Measurements from ENCODE around the gene NDUFV2.
A peak's percentile ranks its signal among the peaks of the same experiment; 100 is the strongest.
"Not testable (repeated sequence)": the region's sequence is repeated elsewhere in the genome, so short reads cannot be mapped to it uniquely, and the experiment has no call there.

The NDUFV2 gene

DNA sequence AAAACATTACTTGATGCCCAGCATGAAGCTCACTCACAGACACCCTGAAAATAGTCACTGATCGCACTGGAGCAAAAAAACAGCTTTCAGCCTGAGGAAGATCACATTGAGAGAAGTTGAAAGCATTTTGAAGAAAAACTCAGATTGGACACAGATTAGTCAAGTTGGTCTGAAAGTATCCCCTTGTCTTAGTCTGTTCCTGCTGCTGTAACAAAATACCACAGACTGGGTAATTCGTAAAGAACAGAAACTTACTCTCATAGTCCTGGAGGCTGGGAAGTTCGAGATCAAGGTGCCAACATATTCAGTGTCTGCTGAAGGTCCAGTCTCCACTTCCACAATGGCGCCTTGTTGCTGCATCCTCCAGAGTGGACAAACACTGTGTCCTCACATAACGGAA lies 14.2 kb upstream of the NDUFV2 start:
- no peak for TF ChIP-seq CTCF (IDR thresholded peaks at IDR 0.05; ENCODE audit: insufficient read depth, low read depth, low read length, missing control alignments)
- H3K4me3 ChIP-seq (ENCODE audit: low read length): no peak overlapping the region
- no peak for DNase-seq (ENCODE audit: low read depth)

- not testable (repeated sequence) for H3K4me3 ChIP-seq (ENCODE audit: low read length); DNase-seq (ENCODE audit: low read depth)
Observed at GRCh38 chr18:9088727-9089126, 13.8 kb upstream of the NDUFV2 start.

- no peak overlapping the region for H3K4me3 ChIP-seq (ENCODE audit: low read length)
- no peak for DNase-seq (ENCODE audit: low read depth)
- no peak for TF ChIP-seq CTCF (IDR thresholded peaks at IDR 0.05; ENCODE audit: insufficient read depth, low read depth, low read length, missing control alignments)
Observed at GRCh38 chr18:9090578-9090977, 11.9 kb upstream of the NDUFV2 start.

GRCh38 chr18:9091066-9091476 lies 11.4 kb upstream of the NDUFV2 start:
- H3K4me3 ChIP-seq (ENCODE audit: low read length): no peak overlapping the region
- DNase-seq (ENCODE audit: low read depth): no peak
- TF ChIP-seq CTCF (IDR thresholded peaks at IDR 0.05; ENCODE audit: insufficient read depth, low read depth, low read length, missing control alignments): no peak

GRCh38 chr18:9092665-9093064 lies 9.8 kb upstream of the NDUFV2 start:
- no peak for TF ChIP-seq CTCF (IDR thresholded peaks at IDR 0.05; ENCODE audit: insufficient read depth, low read depth, low read length, missing control alignments)
- H3K4me3 ChIP-seq (ENCODE audit: low read length): no peak overlapping the region
- DNase-seq (ENCODE audit: low read depth): no peak

GRCh38 chr18:9093109-9093508 lies 9.4 kb upstream of the NDUFV2 start:
- H3K4me3 ChIP-seq (ENCODE audit: low read length); DNase-seq (ENCODE audit: low read depth): not testable (repeated sequence)

DNA sequence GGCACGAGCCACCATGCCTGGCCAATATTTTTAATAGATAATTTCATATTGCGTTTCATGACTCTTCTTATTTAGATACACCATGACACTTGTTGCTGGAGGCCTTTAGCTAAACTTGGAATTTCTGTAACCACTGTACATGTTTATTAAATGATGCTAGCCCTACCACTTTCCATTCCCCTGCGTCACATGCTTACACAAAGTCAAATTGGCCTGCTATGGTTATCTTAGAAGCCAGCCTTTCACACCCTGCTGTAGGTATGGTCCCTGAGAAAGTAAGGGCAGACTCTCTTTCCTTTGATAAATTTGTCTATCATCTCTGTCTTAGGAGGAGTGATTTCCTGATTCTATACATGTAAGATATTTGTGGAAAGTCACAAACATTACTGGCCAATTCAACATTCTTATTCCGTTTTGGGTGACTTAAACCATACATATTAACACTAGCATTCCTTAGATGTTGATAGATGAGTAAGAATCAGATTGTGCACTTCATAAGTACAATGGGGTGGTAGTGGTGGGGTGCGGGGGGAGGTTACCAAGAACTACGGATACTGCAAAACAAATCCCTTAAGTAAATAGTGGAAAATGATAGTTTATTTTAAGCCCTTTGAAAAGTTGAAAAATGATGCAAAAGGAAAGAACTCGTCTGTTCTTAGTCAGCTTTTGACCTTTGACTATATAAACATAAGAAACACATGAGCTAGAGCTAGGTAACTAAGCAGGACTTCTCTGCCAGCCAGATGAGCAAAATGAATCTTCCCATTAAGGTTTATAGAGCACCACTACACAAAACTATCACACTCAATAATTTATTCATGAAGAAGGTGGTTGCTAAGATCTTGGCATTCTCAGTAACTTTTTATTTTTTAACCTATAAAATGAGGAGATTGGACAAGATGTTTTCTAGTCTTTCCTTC lies 7.9 kb upstream of the NDUFV2 start:
- DNase-seq (ENCODE audit: low read depth): peak; percentile 57
- no peak for TF ChIP-seq CTCF (IDR thresholded peaks at IDR 0.05; ENCODE audit: insufficient read depth, low read depth, low read length, missing control alignments)
- H3K4me3 ChIP-seq (ENCODE audit: low read length): no peak overlapping the region

DNA sequence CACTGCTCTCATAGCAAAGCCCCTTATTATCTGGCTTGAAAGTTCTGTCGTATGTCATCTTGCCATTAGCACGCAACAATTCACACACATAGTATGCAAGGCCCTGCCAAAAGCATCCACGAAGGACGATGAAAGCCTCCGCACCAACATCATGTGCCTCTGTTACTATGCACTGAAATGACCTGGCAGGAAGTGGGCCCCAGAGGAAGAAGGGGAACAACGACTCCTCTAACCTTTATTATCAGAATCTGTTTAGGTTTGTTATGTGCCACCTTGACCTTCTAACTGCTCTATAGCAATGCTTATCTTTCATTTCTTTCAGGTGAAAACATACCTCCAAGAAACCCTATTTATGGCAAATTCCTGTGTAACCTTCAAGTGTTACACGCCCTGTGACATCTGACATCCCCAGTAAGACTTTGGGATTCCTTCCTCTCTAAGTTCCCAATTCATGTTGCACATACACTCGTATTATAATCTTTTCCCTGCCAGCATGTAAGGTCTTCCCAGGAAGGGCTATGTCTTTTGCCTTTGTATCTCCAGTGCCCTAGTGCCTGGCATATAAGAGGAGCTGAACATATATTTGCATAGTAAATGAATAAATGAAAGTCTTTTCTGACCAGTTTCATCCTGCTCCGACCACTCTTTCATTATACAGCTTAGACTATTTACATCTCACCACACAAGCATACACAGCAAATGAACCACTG lies 7.0 kb upstream of the NDUFV2 start:
- H3K4me3 ChIP-seq (ENCODE audit: low read length): no peak overlapping the region
- no peak for DNase-seq (ENCODE audit: low read depth)
- TF ChIP-seq CTCF (IDR thresholded peaks at IDR 0.05; ENCODE audit: insufficient read depth, low read depth, low read length, missing control alignments): no peak

Data from epithelial cell of esophagus (primary cell).